Immature natural killer cell (primary cell): ENCODE results near the gene BLOC1S1. TPM values are rescaled to one million over a fixed set of nuclear protein-coding genes. Genes with fewer than 3 reads are reported as not detected.
A peak's percentile ranks its signal among the peaks of the same experiment; 100 is the strongest.

ENCODE experiments used
- DNase-seq, 3 donors: peaks; one replicate each; pipeline ENCODE4 v3.0.0; 2022; ENCODE audit warnings: mixed read lengths in 1 of 3
- H3K27ac Mint-ChIP-seq, 6 donors: one replicate each; pipeline ENCODE4 v1.8.0; 2020; ENCODE audit warnings: mixed read lengths in 6 of 6, mild to moderate bottlenecking in 5 of 6, inconsistent platforms in 4 of 6, moderate library complexity in 3 of 6
- H3K27me3 Mint-ChIP-seq, 3 donors: one replicate each; pipeline ENCODE4 v1.8.0; 2020 to 2021; ENCODE audit warnings: low read depth in 3 of 3, mild to moderate bottlenecking in 3 of 3, mixed read lengths in 3 of 3, moderate library complexity in 3 of 3, inconsistent platforms in 1 of 3
- H3K36me3 Mint-ChIP-seq, 3 donors: one replicate each; pipeline ENCODE4 v1.8.0; 2020; ENCODE audit warnings: mixed read lengths in 3 of 3, inconsistent platforms in 2 of 3, mild to moderate bottlenecking in 2 of 3
- H3K4me1 Mint-ChIP-seq, 2 donors: one replicate each; pipeline ENCODE4 v1.8.0; 2020; ENCODE audit warnings: inconsistent platforms in 2 of 2, mild to moderate bottlenecking in 2 of 2, mixed read lengths in 2 of 2, moderate library complexity in 1 of 2
- H3K4me3 Mint-ChIP-seq, 5 donors: one replicate each; pipeline ENCODE4 v1.8.0; 2020; ENCODE audit warnings: mild to moderate bottlenecking in 5 of 5, mixed read lengths in 5 of 5, inconsistent platforms in 3 of 5, moderate library complexity in 3 of 5
- H3K9me3 Mint-ChIP-seq, 6 donors: one replicate each; pipeline ENCODE4 v1.8.0; 2020; ENCODE audit warnings: mild to moderate bottlenecking in 6 of 6, mixed read lengths in 6 of 6, inconsistent platforms in 4 of 6, moderate library complexity in 3 of 6
- polyA plus RNA-seq, 3 donors: library from polyadenylated mRNA; unstranded; fragments of 300-500 nt; fragmentation: Illumina TruSeq; gene quantifications; one replicate each; pipeline ENCODE4 v1.2.3, GENCODE V29; 2021

BLOC1S1 gene
- polyA plus RNA-seq, 3 donors from 2014 or later = 108 to 198 (median 127) TPM

DNA sequence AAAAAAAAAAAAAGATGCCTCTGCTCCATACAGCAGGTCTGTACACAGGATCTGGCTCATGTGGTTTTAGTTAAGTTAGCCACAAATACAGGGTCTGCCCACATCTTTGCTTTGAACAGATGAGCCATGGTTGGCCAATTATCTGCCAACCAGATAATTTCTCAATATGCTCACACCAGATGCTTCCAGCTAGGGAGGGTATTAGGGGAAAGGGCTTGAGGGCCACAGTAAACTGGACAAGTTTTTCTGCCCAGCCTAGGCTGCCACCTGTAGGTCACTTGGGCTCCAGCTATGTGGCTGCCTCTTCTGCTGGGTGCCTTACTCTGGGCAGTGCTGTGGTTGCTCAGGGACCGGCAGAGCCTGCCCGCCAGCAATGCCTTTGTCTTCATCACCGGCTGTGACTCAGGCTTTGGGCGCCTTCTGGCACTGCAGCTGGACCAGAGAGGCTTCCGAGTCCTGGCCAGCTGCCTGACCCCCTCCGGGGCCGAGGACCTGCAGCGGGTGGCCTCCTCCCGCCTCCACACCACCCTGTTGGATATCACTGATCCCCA, 5.1 kb downstream of the BLOC1S1 start:
- no peaks in the 10 kb centered on the region for H3K9me3 Mint-ChIP-seq
- H3K4me1 Mint-ChIP-seq = peaks cover 47 to 65% of the 10 kb centered on the region in 2 donors
- H3K27me3 Mint-ChIP-seq = peaks cover 8 to 12% (median 10%) of the 10 kb centered on the region in 3 donors
- H3K27ac Mint-ChIP-seq = peak overlapping the region in 4 of 6 donors; percentile 39 to 72 (median 52)
- peak overlapping the region in 2 of 5 donors; percentile 30 to 74 for H3K4me3 Mint-ChIP-seq
- peak; percentile 28 to 75 (median 48) for DNase-seq
- peaks cover 0 to 12% (median 0%) of the 10 kb centered on the region in 3 donors for H3K36me3 Mint-ChIP-seq

DNA sequence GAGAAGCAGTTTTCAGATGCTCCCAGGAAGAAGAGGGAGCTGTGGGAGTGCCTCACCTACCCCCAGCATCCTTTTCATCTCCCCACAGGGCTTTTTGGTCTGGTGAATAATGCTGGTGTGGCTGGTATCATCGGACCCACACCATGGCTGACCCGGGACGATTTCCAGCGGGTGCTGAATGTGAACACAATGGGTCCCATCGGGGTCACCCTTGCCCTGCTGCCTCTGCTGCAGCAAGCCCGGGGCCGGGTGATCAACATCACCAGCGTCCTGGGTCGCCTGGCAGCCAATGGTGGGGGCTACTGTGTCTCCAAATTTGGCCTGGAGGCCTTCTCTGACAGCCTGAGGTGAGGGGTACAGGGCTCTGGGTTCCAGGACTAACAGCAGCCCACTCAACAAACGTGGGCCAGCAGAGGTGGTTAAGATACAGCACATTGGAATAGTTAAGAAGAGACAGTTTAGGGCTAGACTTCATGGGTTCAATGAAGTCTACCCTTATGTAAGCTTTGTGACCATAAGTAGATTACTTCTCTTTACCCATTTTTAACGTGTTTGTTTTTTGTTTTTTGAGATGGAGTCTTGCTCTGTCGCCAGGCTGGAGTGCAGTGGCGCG, 5.9 kb downstream of the BLOC1S1 start:
- peaks cover 3 to 5% (median 3%) of the 10 kb centered on the region in 3 donors for H3K27me3 Mint-ChIP-seq
- peaks cover 0 to 15% (median 2%) of the 10 kb centered on the region in 3 donors for H3K36me3 Mint-ChIP-seq
- DNase-seq = no peak
- H3K27ac Mint-ChIP-seq = peak overlapping the region in 1 of 6 donors; percentile 72
- peaks cover 48 to 66% of the 10 kb centered on the region in 2 donors for H3K4me1 Mint-ChIP-seq
- H3K4me3 Mint-ChIP-seq = no peak overlapping the region
- no peaks in the 10 kb centered on the region for H3K9me3 Mint-ChIP-seq

- peak overlapping the region in 1 of 6 donors; percentile 74 for H3K27ac Mint-ChIP-seq
- no peaks in the 10 kb centered on the region for H3K9me3 Mint-ChIP-seq
- H3K4me1 Mint-ChIP-seq = peaks cover 49 to 66% of the 10 kb centered on the region in 2 donors
- no peak for DNase-seq
- H3K4me3 Mint-ChIP-seq = no peak overlapping the region
- H3K36me3 Mint-ChIP-seq = peaks cover 0 to 18% (median 4%) of the 10 kb centered on the region in 3 donors
- peaks cover 0 to 3% (median 3%) of the 10 kb centered on the region in 3 donors for H3K27me3 Mint-ChIP-seq
These were observed 7.1 kb downstream of the BLOC1S1 start for GRCh38 chr12:55722948-55723347.

DNA sequence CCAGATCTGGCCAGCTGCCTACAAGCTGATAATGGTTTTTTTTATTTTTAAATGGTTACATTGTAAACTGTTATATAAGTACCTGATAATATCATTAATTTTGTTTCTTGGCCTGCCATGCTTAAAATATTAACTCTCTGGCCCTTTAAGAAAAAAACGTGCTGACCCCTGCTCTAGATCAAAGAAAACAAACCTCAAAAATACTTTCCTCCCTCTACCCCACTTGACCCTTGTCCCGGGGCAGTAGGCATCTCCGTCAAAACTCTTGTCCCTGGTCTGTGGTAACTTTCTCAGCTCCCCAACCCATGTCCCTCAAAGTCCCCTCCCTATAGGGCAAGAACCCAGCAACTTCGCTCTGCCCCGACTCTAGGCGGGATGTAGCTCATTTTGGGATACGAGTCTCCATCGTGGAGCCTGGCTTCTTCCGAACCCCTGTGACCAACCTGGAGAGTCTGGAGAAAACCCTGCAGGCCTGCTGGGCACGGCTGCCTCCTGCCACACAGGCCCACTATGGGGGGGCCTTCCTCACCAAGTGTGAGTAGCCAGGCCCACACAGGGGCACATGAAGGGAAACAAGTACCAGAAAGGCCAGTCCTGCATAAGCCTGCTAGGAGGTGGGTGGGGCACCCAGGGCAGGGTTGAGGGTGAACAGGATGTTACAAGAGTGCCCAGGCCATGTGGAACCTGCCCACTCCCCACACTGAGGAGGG, 7.8 kb downstream of the BLOC1S1 start:
- H3K9me3 Mint-ChIP-seq = no peaks in the 10 kb centered on the region
- H3K36me3 Mint-ChIP-seq = peaks cover 0 to 18% (median 4%) of the 10 kb centered on the region in 3 donors
- peaks cover 47 to 58% of the 10 kb centered on the region in 2 donors for H3K4me1 Mint-ChIP-seq
- peaks cover 0 to 3% (median 3%) of the 10 kb centered on the region in 3 donors for H3K27me3 Mint-ChIP-seq
- DNase-seq = no peak
- peak overlapping the region in 4 of 6 donors; percentile 6 to 80 (median 44) for H3K27ac Mint-ChIP-seq
- no peak overlapping the region for H3K4me3 Mint-ChIP-seq

GRCh38 chr12:55724226-55724939, 8.5 kb downstream of the BLOC1S1 start:
- Mint-ChIP-seq H3K36me3 (peaks cover 0 to 18% (median 4%) of the 10 kb centered on the region in 3 donors), H3K27ac (peak overlapping the region; percentile 31 to 84 (median 69)), H3K4me1 (peaks cover 44 to 55% of the 10 kb centered on the region in 2 donors), H3K4me3 (no peak overlapping the region), H3K27me3 (peaks cover 0 to 5% (median 3%) of the 10 kb centered on the region in 3 donors), H3K9me3 (no peaks in the 10 kb centered on the region)
- peak; percentile 60 to 67 (median 62) for DNase-seq

- Mint-ChIP-seq H3K4me1 (peaks cover 48 to 56% of the 10 kb centered on the region in 2 donors), H3K36me3 (peaks cover 0 to 18% (median 4%) of the 10 kb centered on the region in 3 donors), H3K27me3 (peaks cover 0 to 6% (median 5%) of the 10 kb centered on the region in 3 donors), H3K4me3 (no peak overlapping the region), H3K9me3 (no peaks in the 10 kb centered on the region), H3K27ac (peak overlapping the region; percentile 51 to 84 (median 70))
- DNase-seq = no peak
These were observed 9.1 kb downstream of the BLOC1S1 start for GRCh38 chr12:55724940-55725309.

DNA sequence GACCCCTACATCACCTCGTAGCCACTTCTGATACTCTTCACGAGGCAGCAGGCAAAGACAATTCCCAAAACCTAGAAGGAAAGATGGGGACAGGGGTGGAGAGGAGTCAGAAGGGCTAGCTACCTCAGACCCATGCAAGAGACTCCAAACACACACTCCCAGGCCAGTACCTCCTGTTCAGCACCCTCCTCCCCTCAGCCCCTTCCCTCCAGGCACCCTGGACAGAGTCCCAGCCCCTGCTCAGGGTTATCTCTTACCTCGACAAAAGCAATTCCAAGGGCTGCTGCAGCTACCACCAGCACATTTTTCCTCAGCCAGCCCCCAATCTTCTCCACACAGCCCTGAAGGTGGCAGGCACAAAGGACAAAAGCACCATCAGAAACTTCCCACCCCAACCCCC, 9.7 kb downstream of the BLOC1S1 start:
- Mint-ChIP-seq H3K27me3 (peaks cover 0 to 12% (median 5%) of the 10 kb centered on the region in 3 donors), H3K36me3 (peaks cover 0 to 18% (median 4%) of the 10 kb centered on the region in 3 donors), H3K9me3 (no peaks in the 10 kb centered on the region), H3K4me1 (peaks cover 49 to 56% of the 10 kb centered on the region in 2 donors), H3K27ac (peak overlapping the region in 5 of 6 donors; percentile 51 to 72 (median 63)), H3K4me3 (peak overlapping the region in 3 of 5 donors; percentile 3 to 27 (median 21))
- DNase-seq = no peak

- peaks cover 54 to 62% of the 10 kb centered on the region in 2 donors for H3K4me1 Mint-ChIP-seq
- peak overlapping the region; percentile 80 to 88 (median 86) for H3K4me3 Mint-ChIP-seq
- DNase-seq = no peak
- H3K27me3 Mint-ChIP-seq = peaks cover 0 to 12% (median 5%) of the 10 kb centered on the region in 3 donors
- peak overlapping the region; percentile 83 to 92 (median 88) for H3K27ac Mint-ChIP-seq
- peaks cover 0 to 18% (median 4%) of the 10 kb centered on the region in 3 donors for H3K36me3 Mint-ChIP-seq
- H3K9me3 Mint-ChIP-seq = no peaks in the 10 kb centered on the region
These were observed 11.1 kb downstream of the BLOC1S1 start for GRCh38 chr12:55726971-55727370.

GRCh38 chr12:55727643-55728185, 11.9 kb downstream of the BLOC1S1 start:
- Mint-ChIP-seq H3K9me3 (no peaks in the 10 kb centered on the region), H3K27me3 (peaks cover 0 to 12% (median 5%) of the 10 kb centered on the region in 3 donors), H3K4me3 (peak overlapping the region; percentile 80 to 88 (median 86)), H3K4me1 (peaks cover 61 to 70% of the 10 kb centered on the region in 2 donors), H3K36me3 (peaks cover 0 to 18% (median 4%) of the 10 kb centered on the region in 3 donors), H3K27ac (peak overlapping the region; percentile 83 to 92 (median 88))
- no peak for DNase-seq

GRCh38 chr12:55728186-55728938, 12.5 kb downstream of the BLOC1S1 start:
- Mint-ChIP-seq H3K4me1 (peaks cover 61 to 73% of the 10 kb centered on the region in 2 donors), H3K27ac (peak overlapping the region; percentile 83 to 92 (median 88)), H3K9me3 (no peaks in the 10 kb centered on the region), H3K4me3 (peak overlapping the region; percentile 80 to 93 (median 86)), H3K36me3 (peaks cover 0 to 18% (median 4%) of the 10 kb centered on the region in 3 donors), H3K27me3 (peaks cover 0 to 12% (median 5%) of the 10 kb centered on the region in 3 donors)
- peak in 2 of 3 donors; percentile 17 to 22 for DNase-seq

DNA sequence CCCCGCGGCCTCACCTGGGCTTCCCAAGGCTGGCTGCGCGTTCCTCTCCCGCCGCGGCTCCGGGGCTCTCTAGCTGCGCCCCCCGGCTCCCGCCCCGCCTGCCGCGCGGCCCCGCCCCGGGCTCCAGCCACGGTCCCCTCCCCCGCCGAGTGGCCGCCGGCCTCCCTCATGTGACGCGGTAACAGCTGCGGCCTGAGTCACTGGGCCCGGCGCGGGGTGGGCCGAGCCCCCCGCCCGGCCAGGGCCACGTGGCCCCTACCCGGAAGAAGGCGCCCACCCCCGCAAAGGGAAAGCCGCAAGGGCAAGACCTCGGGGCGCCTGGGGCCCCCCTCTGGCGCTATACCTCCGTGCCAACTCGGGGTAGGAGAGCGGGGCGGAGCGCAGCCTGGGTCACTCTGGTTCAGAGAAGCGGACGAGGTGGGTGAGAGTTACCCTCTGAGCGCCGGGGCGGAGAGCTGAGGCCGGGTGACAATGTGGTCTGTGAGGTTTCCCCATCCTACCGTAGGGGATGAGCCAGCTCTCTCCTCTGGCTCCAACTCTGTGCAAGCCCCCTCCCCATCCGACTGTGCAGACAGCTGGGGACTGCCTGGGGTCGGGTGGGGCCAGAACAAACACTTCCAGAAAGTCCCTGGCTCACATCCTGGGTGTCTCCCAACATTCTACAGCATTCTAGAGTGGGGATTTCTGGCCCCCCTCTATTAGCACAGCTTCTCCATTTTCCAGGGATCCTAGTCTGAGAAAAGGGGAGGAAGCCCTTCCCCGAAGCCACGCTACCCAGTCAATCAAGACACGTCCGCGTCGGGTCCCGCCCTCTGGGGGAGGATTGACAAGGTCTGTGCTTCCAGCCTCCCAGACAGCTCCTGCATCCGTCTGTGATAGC, 13.3 kb downstream of the BLOC1S1 start, which contains the start of gene CD63:
Gene CD63, minus strand, starts transcription at position 71 of the 880 bp plus-strand sequence. CDS start 668 bp downstream, outside the sequence.
- peaks cover 0 to 9% (median 5%) of the 10 kb centered on the region in 3 donors for H3K27me3 Mint-ChIP-seq
- H3K4me3 Mint-ChIP-seq = peak within 1 kb of the TSS; percentile 80 to 93 (median 88)
- peaks cover 0 to 18% (median 4%) of the 10 kb centered on the region in 3 donors for H3K36me3 Mint-ChIP-seq
- H3K9me3 Mint-ChIP-seq = no peaks in the 10 kb centered on the region
- H3K27ac Mint-ChIP-seq = peak within 1 kb of the TSS; percentile 88 to 97 (median 94)
- peaks cover 61 to 73% of the 10 kb centered on the region in 2 donors for H3K4me1 Mint-ChIP-seq
- peak; percentile 76 to 79 (median 77) for DNase-seq
